ENCODE results near the gene MAL. TPM values are rescaled to one million over a fixed set of nuclear protein-coding genes. Genes with fewer than 3 reads are reported as not detected.

MAL gene
- total RNA-seq, 1 donor from 2014 or later, result 9.6 TPM

DNA sequence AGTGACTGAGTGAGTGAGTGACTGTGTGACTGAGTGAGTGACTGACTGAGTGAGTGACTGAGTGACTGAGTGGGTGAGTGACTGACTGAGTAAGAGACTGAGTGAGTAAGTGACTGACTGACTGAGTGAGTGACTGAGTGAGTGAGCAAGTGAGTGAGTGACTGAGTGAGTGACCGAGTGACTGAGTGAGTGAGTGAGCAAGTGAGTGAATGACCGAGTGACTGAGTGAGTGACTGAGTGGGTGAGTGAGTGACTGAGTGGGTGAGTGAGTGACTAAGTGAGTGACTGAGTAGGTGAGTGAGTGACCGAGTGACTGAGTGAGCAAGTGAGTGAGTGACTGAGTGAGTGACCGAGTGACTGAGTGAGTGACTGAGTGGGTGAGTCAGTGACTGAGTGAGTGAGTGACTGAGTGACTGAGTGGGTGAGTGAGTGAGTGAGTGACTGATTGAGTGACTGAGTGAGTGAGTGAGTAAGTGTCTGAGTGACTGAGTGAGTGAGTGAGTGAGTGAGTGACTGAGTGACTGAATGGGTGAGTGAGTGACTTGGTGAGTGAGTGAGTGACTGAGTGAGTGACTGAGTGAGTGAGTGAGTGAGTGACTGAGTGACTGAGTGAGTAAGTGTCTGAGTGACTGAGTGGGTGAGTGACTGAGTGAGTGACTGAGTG is 13.3 kb downstream of the MAL start:
- DNase-seq (ENCODE audit: low read depth), result no peak
- no peak for TF ChIP-seq CTCF (IDR thresholded peaks at IDR 0.05; ENCODE audit: insufficient read depth, low read length, poor library complexity, severe bottlenecking)
- no peaks in the 10 kb centered on the region for H3K36me3 ChIP-seq (ENCODE audit: control insufficient read depth, insufficient read depth, low read length)
- no peak overlapping the region for H3K4me3 ChIP-seq (ENCODE audit: low read depth, low read length)
- no peaks in the 10 kb centered on the region for H3K27me3 ChIP-seq (ENCODE audit: control insufficient read depth, insufficient read depth, low read length)

DNA sequence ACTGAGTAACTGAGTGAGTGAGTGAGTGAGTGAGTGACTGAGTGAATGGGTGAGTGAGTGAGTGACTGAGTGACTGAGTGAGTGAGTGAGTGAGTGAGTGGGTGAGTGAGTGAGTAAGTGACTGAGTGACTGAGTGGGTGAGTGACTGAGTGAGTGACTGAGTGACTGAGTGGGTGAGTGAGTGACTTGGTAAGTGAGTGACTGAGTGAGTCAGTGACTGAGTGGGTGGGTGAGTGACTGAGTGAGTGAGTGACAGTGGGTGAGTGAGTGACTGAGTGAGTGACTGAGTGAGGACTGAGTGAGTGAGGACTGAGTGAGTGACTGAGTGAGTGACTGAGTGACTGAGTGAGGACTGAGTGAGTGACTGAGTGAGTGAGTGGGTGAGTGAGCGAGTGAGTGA is 13.9 kb downstream of the MAL start:
- no peak for DNase-seq (ENCODE audit: low read depth)
- TF ChIP-seq CTCF (IDR thresholded peaks at IDR 0.05; ENCODE audit: insufficient read depth, low read length, poor library complexity, severe bottlenecking), result no peak

GRCh38 chr2:95039978-95040377 is 14.5 kb downstream of the MAL start:
- Histone ChIP-seq H3K4me3 (ENCODE audit: low read depth, low read length) (no peak overlapping the region), H3K27me3 (ENCODE audit: control insufficient read depth, insufficient read depth, low read length) (no peaks in the 10 kb centered on the region), H3K36me3 (ENCODE audit: control insufficient read depth, insufficient read depth, low read length) (no peaks in the 10 kb centered on the region)
- TF ChIP-seq CTCF (IDR thresholded peaks at IDR 0.05; ENCODE audit: insufficient read depth, low read length, poor library complexity, severe bottlenecking), result no peak
- DNase-seq (ENCODE audit: low read depth), result no peak

More for the DNA sequence above, 13.9 kb downstream of the MAL start:
- no peaks in the 10 kb centered on the region for H3K27me3 ChIP-seq (ENCODE audit: control insufficient read depth, insufficient read depth, low read length)
- no peaks in the 10 kb centered on the region for H3K36me3 ChIP-seq (ENCODE audit: control insufficient read depth, insufficient read depth, low read length)
- no peak overlapping the region for H3K4me3 ChIP-seq (ENCODE audit: low read depth, low read length)

DNA sequence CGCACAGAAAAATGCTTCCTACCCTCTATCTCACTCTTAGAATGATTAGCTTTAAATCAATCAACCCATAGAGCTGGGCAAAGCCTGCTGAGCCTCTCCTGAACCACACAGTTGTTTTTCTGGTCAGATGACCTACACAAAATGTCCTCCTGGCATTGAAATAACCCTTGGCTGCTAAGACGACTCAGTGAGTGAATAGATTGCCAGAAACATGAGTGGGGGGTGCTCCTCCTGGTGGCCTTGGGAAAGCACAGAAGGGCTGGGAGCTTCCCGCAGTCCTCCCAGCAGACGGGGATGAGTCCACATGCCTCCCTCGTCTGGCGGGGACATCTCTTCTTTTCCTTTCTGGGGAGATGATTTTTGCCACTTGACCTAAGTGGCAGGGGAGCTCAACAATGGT is 14.9 kb downstream of the MAL start:
- no peak for DNase-seq (ENCODE audit: low read depth)
- Histone ChIP-seq H3K36me3 (ENCODE audit: control insufficient read depth, insufficient read depth, low read length) (no peaks in the 10 kb centered on the region), H3K27me3 (ENCODE audit: control insufficient read depth, insufficient read depth, low read length) (no peaks in the 10 kb centered on the region), H3K4me3 (ENCODE audit: low read depth, low read length) (no peak overlapping the region)
- TF ChIP-seq CTCF (IDR thresholded peaks at IDR 0.05; ENCODE audit: insufficient read depth, low read length, poor library complexity, severe bottlenecking), result no peak

GRCh38 chr2:95041060-95041823 is 15.7 kb downstream of the MAL start:
- Histone ChIP-seq H3K36me3 (ENCODE audit: control insufficient read depth, insufficient read depth, low read length) (peaks cover 1% of the 10 kb centered on the region), H3K4me3 (ENCODE audit: low read depth, low read length) (no peak overlapping the region), H3K27me3 (ENCODE audit: control insufficient read depth, insufficient read depth, low read length) (peaks cover under 1% of the 10 kb centered on the region)
- DNase-seq (ENCODE audit: low read depth), result no peak
- no peak for TF ChIP-seq CTCF (IDR thresholded peaks at IDR 0.05; ENCODE audit: insufficient read depth, low read length, poor library complexity, severe bottlenecking)

Measured in kidney epithelial cell (primary cell).